SK-N-SH treated with all-trans-retinoic acid at 6 μM for 48 hours (cell line): Measurements from ENCODE around the gene ARHGEF37.

Experiments
- CSRNP3 ChIP-seq: fragments of 250-450 bp; sonication (Bioruptor Pico); IDR thresholded peaks from 2 replicates; pipeline ENCODE4 v1.5.1; 2021; ENCODE audit warnings: mild to moderate bottlenecking, moderate library complexity
- POU6F1 ChIP-seq: fragments of 250-450 bp; sonication (Bioruptor Pico); IDR thresholded peaks from 2 replicates; pipeline ENCODE4 v1.8.0; 2021; ENCODE audit warnings: low read depth, mild to moderate bottlenecking, moderate library complexity, borderline replicate concordance
- TOX ChIP-seq: fragments of 250-450 bp; sonication (Bioruptor Pico); IDR thresholded peaks from 2 replicates; pipeline ENCODE4 v1.8.0; 2021; ENCODE audit warnings: mild to moderate bottlenecking, moderate library complexity, borderline replicate concordance
- ZFP30 ChIP-seq: fragments of 450-650 bp; formaldehyde crosslinking; IDR thresholded peaks from 2 replicates; pipeline ENCODE4 v1.5.0; 2022; ENCODE audit warnings: mild to moderate bottlenecking, moderate library complexity
- ZNF70 ChIP-seq: fragments of 450-650 bp; formaldehyde crosslinking; IDR thresholded peaks from 2 replicates; pipeline ENCODE4 v1.5.0; 2020; ENCODE audit warnings: mild to moderate bottlenecking, moderate library complexity

- TF ChIP-seq CSRNP3 (no peak), TOX (CRISPR knock-in tag) (no peak), ZFP30 (CRISPR knock-in tag) (no peak), ZNF70 (CRISPR knock-in tag) (no peak), POU6F1 (CRISPR knock-in tag) (no peak)
These were observed 82.8 kb downstream of the ARHGEF37 start for GRCh38 chr5:149664083-149664482.
